H1 (cell line): Measurements from ENCODE around the gene NAA38. TPM values are rescaled to one million over a fixed set of nuclear protein-coding genes. Genes with fewer than 3 reads are reported as not detected.

Experiments
- CTCF ChIA-PET: fragments of 300-600 bp; sonication (Branson Sonifier 250); formaldehyde crosslinking; loops from one replicate; lab custom pipeline; 2021; ENCODE audit not compliant: partially characterized antibody; lab: Charles Lee
- POLR2A ChIA-PET: fragments of 300-600 bp; sonication (Branson Sonifier 250); formaldehyde crosslinking; loops from one replicate; lab custom pipeline; 2021; ENCODE audit warnings: inconsistent platforms; ENCODE audit not compliant: partially characterized antibody; lab: Charles Lee
- DNase-seq, 2 experiments: peaks; one replicate each; pipeline versions ENCODE4 v3.0.0 to v3.0.0-alpha.2; 2010 to 2022; ENCODE audit warnings: low spot score in 2 of 2, low read depth in 1 of 2, mixed read lengths in 1 of 2
- FAIRE-seq: peaks from 2 replicates; lab custom pipeline; 2011; peaks lifted over from hg19 to GRCh38; lab: Jason Lieb, UNC
- H2AFZ ChIP-seq: 2 replicates; pipeline ENCODE4 v1.8.1; 2012; ENCODE audit warnings: low read length, inconsistent platforms
- H2AK5ac ChIP-seq: 2 replicates; pipeline ENCODE4 v1.6.1; 2013; ENCODE audit warnings: low read depth, low read length
- H2BK120ac ChIP-seq: replicated peaks from 2 replicates; pipeline ENCODE3; 2013; ENCODE audit warnings: low read depth, low read length, inconsistent platforms
- H2BK12ac ChIP-seq: 2 replicates; pipeline ENCODE4 v1.6.1; 2013; ENCODE audit warnings: low read depth, low read length
- H2BK15ac ChIP-seq: 2 replicates; pipeline ENCODE4 v1.6.1; 2013; ENCODE audit warnings: low read length
- H2BK20ac ChIP-seq: 2 replicates; pipeline ENCODE4 v1.6.1; 2013; ENCODE audit warnings: low read length
- H2BK5ac ChIP-seq: 2 replicates; pipeline ENCODE4 v1.6.1; 2013; ENCODE audit warnings: low read depth, low read length
- H3K14ac ChIP-seq: 2 replicates; pipeline ENCODE4 v1.6.1; 2013; ENCODE audit warnings: inconsistent platforms; ENCODE audit not compliant: insufficient read length
- H3K18ac ChIP-seq: 2 replicates; pipeline ENCODE4 v1.6.1; 2013; ENCODE audit warnings: low read length; ENCODE audit errors: extremely low read depth
- H3K23ac ChIP-seq: 2 replicates; pipeline ENCODE4 v1.6.1; 2013; ENCODE audit warnings: inconsistent platforms; ENCODE audit not compliant: insufficient read length
- H3K23me2 ChIP-seq: 2 replicates; pipeline ENCODE4 v1.6.1; 2013; ENCODE audit warnings: low read depth, low read length
- H3K27ac ChIP-seq: 2 replicates; pipeline ENCODE4 v1.6.1; 2011; ENCODE audit warnings: low read depth, low read length, inconsistent platforms
- H3K27me3 ChIP-seq, 4 experiments: replicated peaks in 1 of 4; 1 replicate in 1 of 4; 2 replicates in 3 of 4; pipeline versions ENCODE4 v1.6.1 to v1.8.1; 2011 to 2013; ENCODE audit warnings: low read length in 3 of 4, mild to moderate bottlenecking in 3 of 4, inconsistent platforms in 2 of 4, mixed read lengths in 2 of 4, moderate library complexity in 1 of 4; ENCODE audit not compliant: control insufficient read depth in 3 of 4, insufficient read depth in 3 of 4; ENCODE audit errors: extremely low read depth in 1 of 4
- H3K36me3 ChIP-seq, 4 experiments: 2 replicates each; pipeline versions ENCODE4 v1.6.1 to v1.8.1; 2011 to 2013; ENCODE audit warnings: mild to moderate bottlenecking in 4 of 4, low read length in 3 of 4, moderate library complexity in 2 of 4, control low read depth in 1 of 4, inconsistent platforms in 1 of 4; ENCODE audit not compliant: insufficient read depth in 4 of 4, control insufficient read depth in 2 of 4
- H3K4ac ChIP-seq: replicated peaks from 2 replicates; pipeline ENCODE3; 2013; ENCODE audit warnings: low read length, low read depth, mixed read lengths, inconsistent platforms; ENCODE audit not compliant: insufficient read length
- H3K4me1 ChIP-seq, 4 experiments: replicated peaks in 1 of 4; 1 replicate in 1 of 4; 2 replicates in 3 of 4; pipeline versions ENCODE4 v1.6.1 to v1.8.1; 2011 to 2013; ENCODE audit warnings: low read length in 3 of 4, inconsistent platforms in 2 of 4, mixed read lengths in 1 of 4; ENCODE audit not compliant: insufficient read depth in 4 of 4, control insufficient read depth in 3 of 4
- H3K4me2 ChIP-seq, 2 experiments: 2 replicates each; pipeline versions ENCODE4 v1.6.1 to v1.8.1; 2011 to 2013; ENCODE audit warnings: low read depth in 2 of 2, low read length in 2 of 2, control low read depth in 1 of 2, inconsistent platforms in 1 of 2, mild to moderate bottlenecking in 1 of 2; ENCODE audit not compliant: insufficient read depth in 1 of 2
- H3K4me3 ChIP-seq, 4 experiments: fragments of 200-600, 300-600 bp in 1 of 4; sonication (generic), shearing (Covaris generic), sonication (Bioruptor Twin) in 1 of 4; 2 replicates each; pipeline versions ENCODE4 v1.5.1 to v1.8.1; 2011 to 2016; ENCODE audit warnings: low read length in 4 of 4, low read depth in 3 of 4, control low read depth in 2 of 4, inconsistent platforms in 2 of 4, mild to moderate bottlenecking in 2 of 4, mixed read lengths in 1 of 4, moderate library complexity in 1 of 4; ENCODE audit not compliant: insufficient read depth in 2 of 4; ENCODE audit errors: extremely low read depth in 1 of 4
- H3K56ac ChIP-seq: replicated peaks from 2 replicates; pipeline ENCODE3; 2013; ENCODE audit warnings: low read depth, mild to moderate bottlenecking, mixed read lengths, low read length, inconsistent platforms; ENCODE audit not compliant: insufficient read length
- H3K79me1 ChIP-seq: 2 replicates; pipeline ENCODE4 v1.6.1; 2013; ENCODE audit warnings: low read depth, low read length, control low read depth
- H3K79me2 ChIP-seq, 2 experiments: 2 replicates each; pipeline versions ENCODE4 v1.6.1 to v1.8.1; 2012 to 2013; ENCODE audit warnings: low read length in 2 of 2, mild to moderate bottlenecking in 2 of 2, inconsistent platforms in 1 of 2; ENCODE audit not compliant: insufficient read depth in 2 of 2, control insufficient read depth in 1 of 2
- H3K9ac ChIP-seq, 4 experiments: replicated peaks in 1 of 4; 1 replicate in 1 of 4; 2 replicates in 3 of 4; pipeline versions ENCODE4 v1.6.1 to v1.8.1; 2011 to 2013; ENCODE audit warnings: low read depth in 3 of 4, low read length in 3 of 4, control low read depth in 2 of 4, mild to moderate bottlenecking in 2 of 4, moderate library complexity in 2 of 4, inconsistent platforms in 1 of 4; ENCODE audit errors: extremely low read depth in 1 of 4
- H3K9me3 ChIP-seq, 2 experiments: 2 replicates each; pipeline versions ENCODE4 v1.6.1 to v1.8.1; 2012 to 2013; ENCODE audit warnings: mild to moderate bottlenecking in 2 of 2, moderate library complexity in 2 of 2, control low read depth in 1 of 2, inconsistent platforms in 1 of 2, low read depth in 1 of 2, low read length in 1 of 2, mixed read lengths in 1 of 2; ENCODE audit not compliant: insufficient read depth in 2 of 2
- H4K20me1 ChIP-seq, 2 experiments: replicated peaks in 1 of 2; 2 replicates each; pipeline versions ENCODE3 to v1.8.1; 2011 to 2013; ENCODE audit warnings: inconsistent platforms in 2 of 2, low read length in 2 of 2, mild to moderate bottlenecking in 1 of 2; ENCODE audit not compliant: insufficient read depth in 2 of 2, control insufficient read depth in 1 of 2
- H4K5ac ChIP-seq: 2 replicates; pipeline ENCODE4 v1.6.1; 2013; ENCODE audit warnings: low read length, low read depth, mixed read lengths, inconsistent platforms; ENCODE audit not compliant: insufficient read length
- H4K8ac ChIP-seq: 2 replicates; pipeline ENCODE4 v1.8.0; 2013; ENCODE audit warnings: mild to moderate bottlenecking, moderate library complexity, low read length, inconsistent platforms; ENCODE audit not compliant: insufficient read depth; ENCODE audit errors: extremely low read depth
- H4K91ac ChIP-seq: replicated peaks from 2 replicates; pipeline ENCODE3; 2013; ENCODE audit warnings: low read length, mixed read lengths, inconsistent platforms; ENCODE audit not compliant: insufficient read length
- CBX5 ChIP-seq: fragments of 300-800, 300-1000 bp; sonication (generic); IDR thresholded peaks from 2 replicates; pipeline ENCODE4 v1.7.1; 2016; ENCODE audit warnings: antibody characterized with exemption, low read length, low read depth
- EP300 ChIP-seq, 2 experiments: IDR thresholded peaks; 1 replicate in 1 of 2; 2 replicates in 1 of 2; pipeline ENCODE4 v1.6.1; 2011 to 2012; ENCODE audit warnings: low read depth in 2 of 2, low read length in 2 of 2, mild to moderate bottlenecking in 2 of 2, borderline replicate concordance in 1 of 2, inconsistent platforms in 1 of 2, moderate library complexity in 1 of 2
- SP1 ChIP-seq: IDR thresholded peaks from 2 replicates; pipeline ENCODE4 v1.6.1; 2011; ENCODE audit warnings: low read depth, low read length
- WGBS, 2 experiments: shearing (Covaris generic) in 1 of 2; methylation state at CpG; one replicate each; pipeline versions ENCODE4 v1.1.6 to v1.1.7; 2013 to 2015; ENCODE audit warnings: low lambda C conversion rate in 2 of 2, mixed read lengths in 2 of 2, inconsistent platforms in 1 of 2, low coverage in 1 of 2, missing lambda C conversion rate in 1 of 2; ENCODE audit not compliant: insufficient replicate concordance in 2 of 2, insufficient coverage in 1 of 2, insufficient read length in 1 of 2; ENCODE audit errors: extremely low coverage in 1 of 2, missing lambda C conversion rate in 1 of 2; 5-methylcytosine and 5-hydroxymethylcytosine counted together
- polyA plus RNA-seq, 7 experiments: library from polyadenylated mRNA; depleted of rRNA in 3 of 7; stranded (reverse) in 5 of 7; unstranded in 2 of 7; fragments of >200 nt in 5 of 7; fragments of 200-250 nt in 2 of 7; gene quantifications; 1 replicate in 5 of 7; 2 replicates in 1 of 7; 4 replicates in 1 of 7; pipeline versions ENCODE4 v1.2.1 to v1.2.3, GENCODE V29; 2011 to 2013; ENCODE audit warnings: missing spikeins in 2 of 7, mixed read lengths in 2 of 7
- total RNA-seq: library from RNA; stranded (reverse); fragmentation: NEBNext Ultra II Directional; extraction: Animal tissue kit (Norgen Biotek cat#: 25700); gene quantifications from 2 replicates; pipeline ENCODE4 v1.2.1, GENCODE V29; 2021

NAA38 gene
- total and polyA plus RNA-seq, 2 of the 8 experiments (the other 6 are each of a cell fraction or from before 2014, with no cell fraction given), result 30.2 to 109 TPM

DNA sequence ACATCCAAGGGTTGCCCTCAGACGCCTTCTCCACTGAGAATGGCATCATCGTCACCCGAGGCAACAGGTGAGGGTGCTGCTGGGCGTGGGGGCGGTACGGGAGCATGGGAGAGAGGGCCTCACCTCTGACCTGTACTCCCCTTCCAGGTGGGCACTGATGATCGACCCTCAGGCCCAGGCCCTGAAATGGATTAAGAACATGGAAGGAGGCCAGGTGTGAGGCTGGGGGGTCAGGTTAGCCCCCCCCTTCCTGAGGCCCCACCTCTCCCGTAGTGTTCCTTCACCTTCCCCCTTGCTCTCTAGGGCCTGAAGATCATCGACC is 39.8 kb downstream of the NAA38 start:
- H3K9me3 ChIP-seq, result no peaks in the 10 kb centered on the region
- no peak for DNase-seq

More for the DNA sequence above, 39.8 kb downstream of the NAA38 start:
- no peaks in the 10 kb centered on the region for H3K36me3 ChIP-seq
- H4K20me1 ChIP-seq, result no peaks in the 10 kb centered on the region
- H3K56ac ChIP-seq, result no peak overlapping the region
- H3K9ac ChIP-seq, result no peak overlapping the region
- no peak overlapping the region for H3K23ac ChIP-seq
- no peak overlapping the region for H4K5ac ChIP-seq
- H3K18ac ChIP-seq, result no peak overlapping the region
- no peak for FAIRE-seq
- no peaks in the 10 kb centered on the region; a peak in 1 of 7 replicates for H3K27me3 ChIP-seq
- H3K27ac ChIP-seq, result no peak overlapping the region
- no peak overlapping the region for H2BK120ac ChIP-seq
- WGBS, 2 experiments, result 85% methylated on average over 9 of the region's 9 CpGs; no CpG with 5 or more reads in 1 of the 2 experiments
- no peak overlapping the region for H2BK5ac ChIP-seq
- TF ChIP-seq SP1, result no peak
- TF ChIP-seq EP300 (IDR thresholded peaks at IDR 0.05; ENCODE audit: borderline replicate concordance in 1 of 2, low read depth in 2 of 2, low read length in 2 of 2), result no peak
- no peak for TF ChIP-seq CBX5
- no peak overlapping the region for H2AK5ac ChIP-seq
- H2BK20ac ChIP-seq, result no peak overlapping the region
- H2BK15ac ChIP-seq, result no peak overlapping the region
- no peak overlapping the region for H3K4ac ChIP-seq
- no peak overlapping the region for H4K8ac ChIP-seq
- no peak overlapping the region for H4K91ac ChIP-seq
- H3K79me1 ChIP-seq, result no peaks in the 10 kb centered on the region
- no peaks in the 10 kb centered on the region for H3K23me2 ChIP-seq
- no peak overlapping the region for H3K4me2 ChIP-seq
- no peaks in the 10 kb centered on the region for H3K79me2 ChIP-seq
- ChIA-PET CTCF (interaction anchor here (1.1 to 2.2 kb wide), 7 partner anchors 8 to 172 kb away, joined by 3 to 9 read pairs (median 5); no protein-coding TSS in a partner anchor), POLR2A (no interaction called here)
- no peak overlapping the region for H3K14ac ChIP-seq
- H2AFZ ChIP-seq, result no peak overlapping the region
- H2BK12ac ChIP-seq, result no peak overlapping the region
- H3K4me1 ChIP-seq, result no peaks in the 10 kb centered on the region; a peak in 1 of 7 replicates
- no peak overlapping the region for H3K4me3 ChIP-seq
